GM10847 (cell line): ENCODE measurements around the gene CEP70.

ENCODE experiments used
- POLR2A ChIP-seq: IDR thresholded peaks from 2 replicates; pipeline ENCODE4 v1.6.1; 2011; ENCODE audit not compliant: insufficient read length; ENCODE audit errors: extremely low read depth

The CEP70 gene

GRCh38 chr3:138474163-138474562 is 119.9 kb downstream of the CEP70 start:
- TF ChIP-seq POLR2A = no peak

DNA sequence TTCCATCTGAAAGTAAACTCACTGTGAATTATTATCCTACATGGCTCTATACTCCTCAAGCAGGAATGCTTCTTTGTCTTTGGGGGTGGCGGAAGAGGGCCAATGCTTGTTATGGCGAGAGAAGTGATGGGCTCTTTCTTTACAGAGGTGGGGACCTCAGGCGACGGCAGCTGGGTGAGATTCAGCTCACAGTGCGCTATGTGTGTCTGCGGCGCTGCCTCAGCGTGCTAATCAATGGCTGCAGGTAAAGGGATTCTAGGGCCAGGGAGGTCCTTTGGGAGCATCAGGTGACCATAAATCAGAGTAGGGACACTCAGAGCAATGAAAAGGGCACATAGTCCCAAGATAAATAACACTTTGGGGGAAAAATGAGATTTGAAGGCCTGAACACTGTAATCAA is 120.7 kb downstream of the CEP70 start:
- TF ChIP-seq POLR2A = no peak

- TF ChIP-seq POLR2A = no peak
These were observed 121.8 kb downstream of the CEP70 start for GRCh38 chr3:138472141-138472825.

- TF ChIP-seq POLR2A = no peak
These were observed 122.6 kb downstream of the CEP70 start for GRCh38 chr3:138471481-138471880.

- no peak for TF ChIP-seq POLR2A
These were observed 123.4 kb downstream of the CEP70 start for GRCh38 chr3:138470687-138471086.

GRCh38 chr3:138469874-138470273 is 124.2 kb downstream of the CEP70 start:
- TF ChIP-seq POLR2A = no peak

DNA sequence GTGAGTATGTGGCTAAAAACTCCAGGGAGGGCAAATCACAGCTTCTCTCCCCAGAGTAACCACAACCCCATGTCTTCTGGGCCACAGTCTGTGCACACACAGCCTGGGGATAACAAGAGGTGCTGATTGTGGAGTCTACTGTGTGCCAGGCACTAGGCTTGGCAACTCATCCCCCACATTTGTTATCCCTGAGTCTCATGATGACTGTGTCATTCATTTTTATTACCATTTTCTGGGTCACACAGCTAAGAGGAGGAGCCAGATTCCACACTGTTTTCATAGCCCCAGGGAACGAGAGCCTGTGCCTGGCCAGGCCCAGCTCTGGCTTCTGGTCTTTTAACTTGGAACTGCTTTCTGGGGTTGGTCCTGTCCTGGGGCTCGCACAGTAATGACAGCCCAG is 125.2 kb downstream of the CEP70 start:
- no peak for TF ChIP-seq POLR2A

- no peak for TF ChIP-seq POLR2A
These were observed 125.6 kb downstream of the CEP70 start for GRCh38 chr3:138468451-138468850.

DNA sequence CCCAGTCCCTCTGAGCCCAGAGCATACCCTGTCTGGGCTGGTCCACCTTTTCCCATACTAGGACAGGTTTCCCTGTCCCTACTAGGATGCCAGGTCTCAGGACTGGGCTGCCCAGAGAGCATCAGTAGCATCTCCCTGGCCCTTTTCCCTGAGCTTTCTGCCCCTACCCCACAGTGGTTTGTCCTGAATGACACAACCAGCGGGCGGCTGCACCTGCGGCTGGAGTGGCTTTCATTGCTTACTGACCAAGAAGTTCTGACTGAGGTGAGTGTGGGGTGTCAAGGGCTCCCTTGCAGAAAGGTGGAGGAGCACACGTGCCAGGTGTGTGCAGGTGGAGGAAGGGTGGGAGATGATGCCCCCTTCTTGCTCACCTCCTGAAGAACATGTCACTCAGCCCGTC is 126.1 kb downstream of the CEP70 start:
- TF ChIP-seq POLR2A = no peak

GRCh38 chr3:138465925-138466324 is 128.1 kb downstream of the CEP70 start:
- no peak for TF ChIP-seq POLR2A

DNA sequence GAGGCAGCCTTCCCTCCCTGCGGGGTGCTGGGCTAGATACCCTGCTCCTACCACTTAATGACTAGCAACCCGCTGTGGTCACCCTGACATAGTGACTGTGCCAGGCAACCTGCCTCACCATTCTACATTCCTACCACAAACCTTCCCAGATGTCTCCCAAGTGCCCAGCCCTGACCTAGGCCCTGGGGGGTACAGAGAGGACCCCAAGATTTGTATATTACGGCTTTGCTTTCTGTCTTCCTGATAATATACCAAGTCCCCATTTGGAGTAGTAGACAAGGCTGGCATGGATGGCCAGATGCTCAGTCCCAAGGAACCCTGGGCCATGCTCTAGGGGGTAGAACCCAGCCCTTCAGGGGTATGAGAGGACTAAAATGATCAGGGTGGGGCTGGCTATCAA is 128.6 kb downstream of the CEP70 start:
- TF ChIP-seq POLR2A = no peak

- no peak for TF ChIP-seq POLR2A
These were observed 129.6 kb downstream of the CEP70 start for GRCh38 chr3:138464491-138464860.

DNA sequence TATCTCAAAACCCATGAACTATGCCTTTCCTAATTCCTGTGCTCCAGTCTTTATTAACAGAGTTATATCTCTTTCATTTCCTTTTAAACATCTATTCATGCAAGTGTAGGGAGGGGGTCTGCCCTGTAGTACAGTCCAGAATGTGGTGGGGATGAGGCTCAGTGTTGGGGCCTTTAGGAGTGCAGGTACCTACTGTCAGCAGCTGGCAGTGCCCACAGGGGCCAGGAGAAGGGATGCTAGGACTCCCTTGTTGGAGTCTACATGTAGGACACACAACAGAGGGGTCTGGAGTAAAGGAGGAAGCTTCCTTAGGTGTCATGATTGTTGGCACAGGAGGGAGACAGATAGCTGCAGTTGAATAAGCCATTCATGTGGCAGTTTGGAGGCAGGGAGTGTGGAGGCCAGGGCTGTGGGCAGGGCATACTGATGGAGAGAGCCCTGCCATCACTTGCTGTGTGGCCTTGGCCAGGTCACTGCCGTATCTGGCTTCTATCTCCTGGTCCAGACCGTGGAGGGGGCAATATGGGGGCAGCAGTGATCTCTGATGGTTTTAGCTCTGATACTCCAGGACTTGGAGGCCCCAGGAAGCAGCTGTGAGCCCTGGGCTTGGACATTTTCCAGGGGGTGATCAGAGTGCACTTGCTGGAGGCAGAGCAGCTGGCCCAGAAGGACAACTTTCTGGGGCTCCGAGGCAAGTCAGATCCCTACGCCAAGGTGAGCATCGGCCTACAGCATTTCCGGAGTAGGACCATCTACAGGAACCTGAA is 130.2 kb downstream of the CEP70 start:
- TF ChIP-seq POLR2A = no peak

- TF ChIP-seq POLR2A = no peak
These were observed 132.2 kb downstream of the CEP70 start for GRCh38 chr3:138461896-138462295.

DNA sequence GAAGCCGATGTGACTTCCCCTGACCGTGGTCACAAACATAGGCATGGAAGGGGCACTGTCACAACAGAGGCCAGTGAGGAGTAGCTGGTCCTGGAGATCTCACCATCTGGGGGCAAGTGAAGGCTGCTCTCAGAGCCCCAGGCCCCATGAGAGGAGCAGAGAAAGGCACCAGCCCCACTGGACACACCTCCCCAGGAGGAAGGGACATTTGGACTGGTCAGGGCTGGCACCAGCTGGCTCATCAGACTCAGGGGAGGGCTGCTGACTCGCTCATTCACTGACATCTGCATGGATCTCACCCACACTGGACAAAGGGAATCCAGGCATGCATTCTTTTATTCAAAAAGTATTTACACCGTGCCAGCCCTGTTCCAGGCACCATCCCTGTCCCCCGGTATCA is 132.8 kb downstream of the CEP70 start:
- no peak for TF ChIP-seq POLR2A

GRCh38 chr3:138460536-138461205 is 133.4 kb downstream of the CEP70 start:
- TF ChIP-seq POLR2A = no peak
